Activated naive CD8-positive, alpha-beta T cell treated with anti-CD3 and anti-CD28 coated beads, Interleukin-2, amount 50 U/mL, for 24 hours (primary cell): ENCODE data around the gene WDR70.
"Not testable (repeated sequence)": the region's sequence is repeated elsewhere in the genome, so short reads cannot be mapped to it uniquely, and the experiment has no call there.

Experiments
- ATAC-seq: fragments of 150-1000 bp; cut with Tn5 transposase; one replicate; pipeline ENCODE4 v1.10.0; 2021
- DNase-seq: peaks from one replicate; pipeline ENCODE4 v3.0.0; 2021
- H3K27ac Mint-ChIP-seq: one replicate; pipeline ENCODE4 v1.8.0; 2021; ENCODE audit warnings: mild to moderate bottlenecking, mixed read lengths
- H3K27me3 Mint-ChIP-seq: one replicate; pipeline ENCODE4 v1.8.0; 2021; ENCODE audit warnings: mixed read lengths
- H3K36me3 Mint-ChIP-seq: one replicate; pipeline ENCODE4 v1.8.0; 2021; ENCODE audit warnings: low read depth, mixed read lengths
- H3K4me1 Mint-ChIP-seq: one replicate; pipeline ENCODE4 v1.8.0; 2021; ENCODE audit warnings: mixed read lengths
- H3K4me3 Mint-ChIP-seq: one replicate; pipeline ENCODE4 v1.8.0; 2021; ENCODE audit warnings: mild to moderate bottlenecking, moderate library complexity, mixed read lengths
- H3K9me3 Mint-ChIP-seq: one replicate; pipeline ENCODE4 v1.8.0; 2021; ENCODE audit warnings: mixed read lengths

Gene WDR70

DNA sequence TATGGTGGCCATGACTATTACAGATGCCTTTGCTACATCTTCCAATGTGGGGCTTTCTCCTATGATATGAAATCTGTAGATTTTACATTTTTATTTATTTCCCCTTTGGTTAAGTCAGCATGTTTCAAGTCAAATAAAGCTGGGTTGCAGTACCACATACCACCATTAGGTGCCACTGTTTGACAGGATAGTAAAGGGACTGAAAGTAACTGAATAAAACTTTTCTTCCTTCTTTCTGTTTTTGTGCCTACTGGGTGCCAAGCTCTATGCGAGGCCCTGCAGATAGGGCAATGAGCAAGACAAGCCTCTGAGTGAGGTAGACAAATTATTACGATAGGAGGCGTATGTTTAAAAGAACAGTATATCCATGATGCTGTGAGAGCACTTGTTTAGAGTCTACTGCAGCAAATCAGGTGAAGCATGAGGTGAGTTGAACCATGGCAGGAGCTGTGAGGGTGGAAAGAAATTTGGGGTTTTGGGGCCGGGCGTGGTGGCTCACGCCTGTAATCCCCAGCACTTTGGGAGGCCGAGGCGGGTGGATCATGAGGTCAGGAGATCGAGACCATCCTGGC, 395.9 kb downstream of the WDR70 start:
- H3K4me1 Mint-ChIP-seq = no peaks in the 10 kb centered on the region
- ATAC-seq (no peak), DNase-seq (peak; percentile 32)
- no peak overlapping the region for H3K4me3 Mint-ChIP-seq
- H3K9me3 Mint-ChIP-seq = peaks cover 9% of the 10 kb centered on the region
- peaks cover 5% of the 10 kb centered on the region for H3K36me3 Mint-ChIP-seq
- no peak overlapping the region for H3K27ac Mint-ChIP-seq
- H3K27me3 Mint-ChIP-seq = no peaks in the 10 kb centered on the region

DNA sequence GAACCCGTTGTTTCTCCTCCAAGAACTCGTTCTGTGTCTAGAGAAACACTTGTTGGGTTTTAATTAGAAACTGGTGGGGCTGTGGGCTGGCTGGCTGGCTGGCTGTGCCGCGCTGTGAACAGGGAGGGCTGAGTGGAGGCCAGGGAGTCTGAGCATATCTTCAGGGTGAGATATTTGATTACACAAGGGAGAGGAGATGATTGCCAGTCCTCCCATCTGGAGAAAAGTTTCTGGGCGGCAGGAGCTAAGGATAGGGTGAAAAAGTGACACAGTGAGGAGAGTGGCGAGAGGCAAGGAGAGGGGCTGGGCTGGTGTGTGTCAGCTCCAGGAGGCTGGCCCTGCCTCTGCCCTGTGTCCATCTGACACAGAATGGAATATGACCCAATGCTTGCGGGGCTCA, 397.7 kb downstream of the WDR70 start:
- H3K4me3 Mint-ChIP-seq = no peak overlapping the region
- H3K9me3 Mint-ChIP-seq = peaks cover 9% of the 10 kb centered on the region
- H3K4me1 Mint-ChIP-seq = no peaks in the 10 kb centered on the region
- DNase-seq (no peak), ATAC-seq (no peak)
- H3K27me3 Mint-ChIP-seq = no peaks in the 10 kb centered on the region
- peaks cover 5% of the 10 kb centered on the region for H3K36me3 Mint-ChIP-seq
- H3K27ac Mint-ChIP-seq = no peak overlapping the region

DNA sequence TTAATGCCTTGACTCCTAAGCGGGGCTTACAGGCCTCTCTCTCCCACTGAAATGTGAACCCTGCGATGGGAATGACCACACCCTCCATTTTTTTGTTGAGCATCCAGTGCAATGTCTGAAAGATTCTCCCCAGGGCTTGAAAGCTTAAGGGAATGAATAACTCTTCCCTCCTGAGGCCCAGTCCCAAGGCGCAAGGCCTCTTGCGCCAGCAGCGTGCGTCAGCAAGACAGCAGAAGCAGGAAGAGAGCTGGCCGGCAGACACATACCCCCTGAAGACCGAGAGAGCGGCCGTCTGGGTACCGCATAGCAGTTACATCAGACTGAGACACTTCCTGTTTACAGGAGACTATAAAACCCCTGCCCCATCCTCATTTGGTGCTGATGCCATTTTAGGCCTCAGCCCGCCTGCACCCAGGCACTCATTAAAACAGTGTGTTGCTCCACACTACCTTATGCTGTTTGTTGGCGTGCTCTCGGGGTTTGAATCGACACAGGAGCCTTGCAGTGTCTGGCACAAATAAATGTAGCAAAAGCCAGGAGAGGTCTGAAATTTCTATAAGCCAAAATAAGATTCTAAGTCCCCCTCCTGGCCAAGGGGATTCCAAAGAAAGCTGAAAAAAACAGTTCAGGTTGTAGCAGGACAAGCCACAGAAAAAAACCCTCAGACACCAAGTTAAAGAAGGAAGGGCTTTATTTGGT, 398.5 kb downstream of the WDR70 start:
- no peak for ATAC-seq
- peaks cover 9% of the 10 kb centered on the region for H3K9me3 Mint-ChIP-seq
- H3K4me3 Mint-ChIP-seq = no peak overlapping the region
- no peak for DNase-seq
- H3K27me3 Mint-ChIP-seq = no peaks in the 10 kb centered on the region
- H3K27ac Mint-ChIP-seq = no peak overlapping the region
- no peaks in the 10 kb centered on the region for H3K4me1 Mint-ChIP-seq
- peaks cover 5% of the 10 kb centered on the region for H3K36me3 Mint-ChIP-seq

- not testable (repeated sequence) for H3K27ac Mint-ChIP-seq, H3K36me3 Mint-ChIP-seq, H3K4me3 Mint-ChIP-seq, H3K9me3 Mint-ChIP-seq, H3K27me3 Mint-ChIP-seq, ATAC-seq, DNase-seq, H3K4me1 Mint-ChIP-seq
These were observed 402.3 kb downstream of the WDR70 start for GRCh38 chr5:37781409-37781808.

- no peaks in the 10 kb centered on the region for H3K36me3 Mint-ChIP-seq
- DNase-seq = no peak
- no peak overlapping the region for H3K4me3 Mint-ChIP-seq
- peaks cover 11% of the 10 kb centered on the region for H3K27me3 Mint-ChIP-seq
- ATAC-seq = no peak
- no peak overlapping the region for H3K27ac Mint-ChIP-seq
- no peaks in the 10 kb centered on the region for H3K4me1 Mint-ChIP-seq
- no peaks in the 10 kb centered on the region for H3K9me3 Mint-ChIP-seq
These were observed 407.3 kb downstream of the WDR70 start for GRCh38 chr5:37786416-37786815.

DNA sequence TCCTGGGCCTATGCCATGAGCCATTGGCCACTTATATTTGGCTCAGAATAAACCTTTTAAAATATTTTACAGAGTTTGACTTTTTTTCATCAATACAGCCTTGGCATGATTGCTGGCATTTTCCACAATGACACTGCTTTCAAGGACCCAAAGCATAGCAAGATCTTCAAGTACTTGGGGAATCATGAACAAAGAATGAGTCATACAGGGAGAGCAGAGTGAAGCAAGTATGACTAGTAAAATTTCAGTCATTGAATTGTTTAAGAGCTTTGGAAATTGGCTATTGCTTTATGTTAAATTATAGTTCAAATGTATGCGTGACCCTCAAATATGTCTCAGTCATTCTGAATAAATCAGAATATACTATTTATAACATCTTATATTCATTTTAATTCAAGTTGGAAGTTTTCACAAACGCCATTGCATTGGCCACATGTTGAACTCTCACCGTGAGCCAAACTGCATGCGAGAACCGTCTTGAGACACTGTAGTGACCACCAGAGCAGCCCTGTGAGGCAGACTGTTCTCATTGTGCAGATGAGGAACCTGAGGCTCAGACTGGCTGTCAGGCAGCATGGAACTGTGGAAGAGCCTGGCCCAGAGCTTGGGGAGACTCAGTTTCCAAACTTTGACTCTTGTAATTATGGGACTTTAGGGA, 407.9 kb downstream of the WDR70 start:
- DNase-seq (no peak), ATAC-seq (no peak)
- peaks cover 4% of the 10 kb centered on the region for H3K9me3 Mint-ChIP-seq
- H3K4me3 Mint-ChIP-seq = no peak overlapping the region
- H3K4me1 Mint-ChIP-seq = no peaks in the 10 kb centered on the region
- no peaks in the 10 kb centered on the region for H3K36me3 Mint-ChIP-seq
- no peak overlapping the region for H3K27ac Mint-ChIP-seq
- peaks cover 11% of the 10 kb centered on the region for H3K27me3 Mint-ChIP-seq

DNA sequence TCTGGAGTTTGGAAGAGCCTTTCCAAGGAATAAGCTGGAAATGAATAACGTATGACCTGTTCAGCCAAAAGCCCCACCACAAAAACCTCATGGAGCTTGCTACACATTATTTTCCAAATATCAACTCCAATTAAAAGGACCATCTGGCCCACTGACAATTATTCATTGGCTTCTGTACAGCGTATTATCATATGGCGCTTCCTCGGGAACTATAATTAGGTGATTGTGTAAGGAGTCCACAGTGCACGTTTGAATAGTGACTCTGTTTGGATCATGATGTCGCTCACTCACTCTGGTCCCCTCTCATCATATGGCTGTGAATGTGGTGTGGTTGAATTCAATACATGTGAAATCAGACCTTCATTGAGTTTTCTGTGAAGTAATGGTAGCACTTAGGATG, 408.6 kb downstream of the WDR70 start:
- no peak for DNase-seq
- no peaks in the 10 kb centered on the region for H3K36me3 Mint-ChIP-seq
- no peak overlapping the region for H3K4me3 Mint-ChIP-seq
- peaks cover 11% of the 10 kb centered on the region for H3K27me3 Mint-ChIP-seq
- no peaks in the 10 kb centered on the region for H3K4me1 Mint-ChIP-seq
- H3K9me3 Mint-ChIP-seq = peaks cover 5% of the 10 kb centered on the region
- no peak for ATAC-seq
- H3K27ac Mint-ChIP-seq = no peak overlapping the region

- no peak for ATAC-seq
- H3K27me3 Mint-ChIP-seq = peaks cover 7% of the 10 kb centered on the region
- peaks cover 3% of the 10 kb centered on the region for H3K36me3 Mint-ChIP-seq
- peaks cover 17% of the 10 kb centered on the region for H3K9me3 Mint-ChIP-seq
- no peak overlapping the region for H3K4me3 Mint-ChIP-seq
- H3K27ac Mint-ChIP-seq = no peak overlapping the region
- no peak for DNase-seq
- H3K4me1 Mint-ChIP-seq = no peaks in the 10 kb centered on the region
These were observed 410.9 kb downstream of the WDR70 start for GRCh38 chr5:37789991-37790390.

- H3K9me3 Mint-ChIP-seq = peaks cover 22% of the 10 kb centered on the region
- H3K27me3 Mint-ChIP-seq = peaks cover 7% of the 10 kb centered on the region
- ATAC-seq (no peak), DNase-seq (no peak)
- peaks cover 3% of the 10 kb centered on the region for H3K36me3 Mint-ChIP-seq
- no peak overlapping the region for H3K4me3 Mint-ChIP-seq
- H3K4me1 Mint-ChIP-seq = no peaks in the 10 kb centered on the region
- no peak overlapping the region for H3K27ac Mint-ChIP-seq
These were observed 412.2 kb downstream of the WDR70 start for GRCh38 chr5:37791321-37791720.

DNA sequence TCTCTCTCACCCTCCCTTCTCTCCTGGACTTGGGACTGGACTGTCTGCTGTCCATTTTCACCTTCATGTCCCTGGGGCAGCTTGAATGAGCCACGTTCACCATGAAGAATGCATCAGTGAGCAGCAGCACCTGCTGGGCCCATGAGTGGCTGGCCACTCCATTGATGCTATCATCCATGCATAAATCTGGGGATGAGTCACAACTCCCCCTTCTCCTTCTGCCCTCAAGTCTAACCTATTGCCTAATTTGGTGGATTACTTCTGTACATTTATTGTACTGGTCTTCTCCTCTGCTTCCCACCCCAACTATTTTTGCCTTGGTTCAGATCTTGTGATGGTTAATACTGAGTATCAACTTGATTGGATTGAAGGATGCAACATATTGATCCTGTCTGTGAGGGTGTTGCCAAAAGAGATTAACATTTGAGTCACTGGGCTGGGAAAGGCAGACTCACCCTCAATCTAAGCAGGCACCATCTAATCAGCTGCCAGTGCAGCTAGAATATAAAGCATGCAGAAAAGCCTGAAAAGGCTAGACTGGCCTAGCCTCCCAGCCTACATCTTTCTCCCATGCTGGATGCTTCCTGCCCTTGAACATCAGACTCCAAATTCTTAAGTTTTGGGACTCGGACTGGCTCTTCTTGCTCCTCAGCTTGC, 414.0 kb downstream of the WDR70 start:
- H3K27me3 Mint-ChIP-seq = peaks cover 7% of the 10 kb centered on the region
- ATAC-seq = no peak
- H3K4me1 Mint-ChIP-seq = no peaks in the 10 kb centered on the region
- peaks cover 22% of the 10 kb centered on the region for H3K9me3 Mint-ChIP-seq
- peaks cover 3% of the 10 kb centered on the region for H3K36me3 Mint-ChIP-seq
- no peak overlapping the region for H3K27ac Mint-ChIP-seq
- H3K4me3 Mint-ChIP-seq = no peak overlapping the region
- no peak for DNase-seq

GRCh38 chr5:37795292-37795691, 416.2 kb downstream of the WDR70 start:
- DNase-seq, H3K36me3 Mint-ChIP-seq, ATAC-seq, H3K4me1 Mint-ChIP-seq, H3K27me3 Mint-ChIP-seq, H3K27ac Mint-ChIP-seq, H3K4me3 Mint-ChIP-seq: not testable (repeated sequence)
- peaks cover 22% of the 10 kb centered on the region for H3K9me3 Mint-ChIP-seq

GRCh38 chr5:37796435-37796834, 417.3 kb downstream of the WDR70 start:
- H3K9me3 Mint-ChIP-seq = peaks cover 22% of the 10 kb centered on the region
- not testable (repeated sequence) for DNase-seq, H3K36me3 Mint-ChIP-seq, ATAC-seq, H3K4me1 Mint-ChIP-seq, H3K27me3 Mint-ChIP-seq, H3K4me3 Mint-ChIP-seq, H3K27ac Mint-ChIP-seq

DNA sequence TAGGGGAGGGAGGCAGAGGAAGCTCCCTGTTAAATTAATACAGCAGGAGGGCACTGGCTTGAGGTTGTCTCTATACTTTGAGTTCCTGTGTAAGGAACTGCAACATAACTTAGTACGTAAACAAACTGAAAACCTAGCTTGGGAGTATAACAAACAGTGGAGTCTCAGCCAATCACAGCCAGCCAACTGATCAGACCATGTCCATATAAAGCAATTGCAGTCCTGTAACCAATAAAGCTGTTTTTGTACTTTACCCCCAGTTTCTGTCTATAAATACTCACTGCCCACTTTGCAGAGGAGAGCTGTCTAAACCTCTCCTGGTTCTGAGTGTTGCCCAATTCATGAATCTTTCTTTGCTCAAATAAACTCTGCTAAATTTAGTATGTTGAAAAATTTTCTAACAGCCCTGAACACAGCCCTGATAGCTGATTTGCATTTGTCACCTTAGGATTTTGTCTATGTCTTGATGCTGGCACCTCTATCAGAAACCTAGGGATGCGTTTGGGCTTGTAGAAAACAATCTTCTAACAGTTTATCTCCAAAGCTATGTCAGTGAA, 420.8 kb downstream of the WDR70 start:
- Mint-ChIP-seq H3K36me3 (no peaks in the 10 kb centered on the region), H3K27me3 (no peaks in the 10 kb centered on the region), H3K4me1 (no peaks in the 10 kb centered on the region), H3K4me3 (no peak overlapping the region), H3K9me3 (peaks cover 5% of the 10 kb centered on the region), H3K27ac (no peak overlapping the region)
- ATAC-seq (no peak), DNase-seq (no peak)

DNA sequence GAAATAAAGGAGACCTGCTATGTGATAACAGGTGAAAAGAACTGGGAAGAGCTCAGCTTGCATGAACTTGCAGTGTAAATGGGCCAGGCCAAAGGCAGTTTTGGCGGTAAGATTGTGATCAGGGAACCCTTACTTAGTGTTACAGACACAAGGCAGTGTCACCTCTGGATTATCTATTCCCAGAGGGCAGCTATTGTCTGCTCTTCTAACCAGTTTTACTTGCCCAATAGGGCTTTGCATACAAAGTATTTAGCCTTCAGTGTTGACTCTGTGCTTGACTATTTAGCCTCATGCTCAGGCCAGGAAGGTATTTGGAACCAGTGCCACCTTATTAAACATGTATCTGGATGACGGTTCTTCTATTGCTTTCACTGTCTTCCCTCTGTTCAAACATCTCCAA, 422.4 kb downstream of the WDR70 start:
- Mint-ChIP-seq H3K36me3 (no peaks in the 10 kb centered on the region), H3K4me1 (no peaks in the 10 kb centered on the region), H3K4me3 (no peak overlapping the region), H3K27me3 (no peaks in the 10 kb centered on the region), H3K9me3 (no peaks in the 10 kb centered on the region), H3K27ac (no peak overlapping the region)
- DNase-seq = no peak
- ATAC-seq = no peak
